Gastrocnemius medialis (tissue), 4 donors: ENCODE measurements around the gene THTPA.

Experiments used
- POLR2A ChIP-seq, 2 donors: fragments of 450-650 bp; IDR thresholded peaks; one replicate each; pipeline ENCODE4 v1.6.1; 2017; ENCODE audit warnings: antibody characterized with exemption in 2 of 2, mild to moderate bottlenecking in 2 of 2, moderate library complexity in 2 of 2
- TF ChIP-seq, protein P1 (sequence below), 5 experiments: fragments of 450-650 bp in 3 of 5; fragments of 200-600 bp in 2 of 5; sonication (generic) in 2 of 5; IDR thresholded peaks in 4 of 5; conservative IDR thresholded peaks in 1 of 5; 1 replicate in 4 of 5; 2 replicates in 1 of 5; pipeline ENCODE4 v1.5.1; 2016 to 2019; ENCODE audit warnings: antibody characterized with exemption in 5 of 5, mild to moderate bottlenecking in 3 of 5, moderate library complexity in 3 of 5

DNA sequence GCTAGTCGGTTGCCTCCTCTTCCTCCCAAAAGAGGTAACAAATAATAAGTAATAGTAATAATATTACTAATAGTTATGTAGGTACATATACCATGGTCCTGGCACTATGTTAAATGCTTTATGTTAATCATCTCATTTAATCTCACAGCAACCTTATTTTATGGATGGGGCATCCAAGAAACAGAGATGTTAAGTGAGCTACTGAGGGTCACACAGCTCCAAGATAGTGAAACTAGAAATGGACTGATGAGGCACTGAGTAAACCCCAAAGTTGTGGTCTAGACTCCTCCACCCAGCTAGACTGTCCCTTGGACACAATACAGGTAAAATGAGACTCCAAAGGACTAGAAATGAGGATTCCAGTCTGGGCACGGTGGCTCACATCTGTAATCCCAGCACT lies 19.6 kb upstream of the THTPA start:
- TF ChIP-seq, protein P1, sequence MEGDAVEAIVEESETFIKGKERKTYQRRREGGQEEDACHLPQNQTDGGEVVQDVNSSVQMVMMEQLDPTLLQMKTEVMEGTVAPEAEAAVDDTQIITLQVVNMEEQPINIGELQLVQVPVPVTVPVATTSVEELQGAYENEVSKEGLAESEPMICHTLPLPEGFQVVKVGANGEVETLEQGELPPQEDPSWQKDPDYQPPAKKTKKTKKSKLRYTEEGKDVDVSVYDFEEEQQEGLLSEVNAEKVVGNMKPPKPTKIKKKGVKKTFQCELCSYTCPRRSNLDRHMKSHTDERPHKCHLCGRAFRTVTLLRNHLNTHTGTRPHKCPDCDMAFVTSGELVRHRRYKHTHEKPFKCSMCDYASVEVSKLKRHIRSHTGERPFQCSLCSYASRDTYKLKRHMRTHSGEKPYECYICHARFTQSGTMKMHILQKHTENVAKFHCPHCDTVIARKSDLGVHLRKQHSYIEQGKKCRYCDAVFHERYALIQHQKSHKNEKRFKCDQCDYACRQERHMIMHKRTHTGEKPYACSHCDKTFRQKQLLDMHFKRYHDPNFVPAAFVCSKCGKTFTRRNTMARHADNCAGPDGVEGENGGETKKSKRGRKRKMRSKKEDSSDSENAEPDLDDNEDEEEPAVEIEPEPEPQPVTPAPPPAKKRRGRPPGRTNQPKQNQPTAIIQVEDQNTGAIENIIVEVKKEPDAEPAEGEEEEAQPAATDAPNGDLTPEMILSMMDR (IDR thresholded peaks at IDR 0.05 in 4 of 5, conservative IDR thresholded peaks at IDR 0.05 in 1 of 5), result no peak
- TF ChIP-seq POLR2A (IDR thresholded peaks at IDR 0.05), result no peak
